Measurements from ENCODE around the gene ASMT.

DNA sequence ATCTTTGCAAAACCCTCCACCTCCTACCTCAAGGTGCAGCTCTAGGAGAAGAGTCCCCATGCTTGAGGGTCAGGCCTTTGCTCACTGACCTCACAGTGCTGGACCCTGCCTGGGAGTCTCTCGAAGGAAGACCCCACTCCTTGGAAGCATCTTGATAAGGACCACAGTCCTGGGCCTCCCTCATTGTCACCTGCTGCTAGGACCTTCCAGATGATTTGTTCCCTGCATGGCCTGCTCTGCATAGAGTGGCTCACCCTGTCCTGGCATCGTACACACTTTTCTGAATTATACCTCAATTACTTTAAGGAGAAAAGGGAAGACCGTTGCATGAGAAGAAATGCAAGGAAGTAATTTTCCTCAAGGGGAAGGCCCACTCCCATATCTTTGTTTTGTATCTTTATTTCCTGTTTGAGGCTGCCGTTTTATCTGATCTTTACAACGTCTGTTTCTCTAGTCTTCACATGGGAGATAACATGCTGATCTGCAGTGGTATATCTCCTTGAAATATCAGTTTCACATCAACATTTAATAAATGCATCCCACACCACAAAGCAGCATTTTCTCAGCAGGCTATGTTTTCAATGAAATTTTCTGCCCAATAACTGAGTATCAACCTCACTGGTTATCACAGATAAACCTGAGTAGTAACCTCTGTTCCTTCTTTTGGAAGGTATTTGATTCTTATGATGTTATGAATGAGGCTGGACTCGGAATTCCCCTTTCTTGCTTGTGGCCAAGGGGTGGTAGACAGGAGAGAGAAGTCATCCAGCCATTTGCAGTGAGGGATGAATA is 38.5 kb upstream of the ASMT start:
- TF ChIP-seq, protein P1, sequence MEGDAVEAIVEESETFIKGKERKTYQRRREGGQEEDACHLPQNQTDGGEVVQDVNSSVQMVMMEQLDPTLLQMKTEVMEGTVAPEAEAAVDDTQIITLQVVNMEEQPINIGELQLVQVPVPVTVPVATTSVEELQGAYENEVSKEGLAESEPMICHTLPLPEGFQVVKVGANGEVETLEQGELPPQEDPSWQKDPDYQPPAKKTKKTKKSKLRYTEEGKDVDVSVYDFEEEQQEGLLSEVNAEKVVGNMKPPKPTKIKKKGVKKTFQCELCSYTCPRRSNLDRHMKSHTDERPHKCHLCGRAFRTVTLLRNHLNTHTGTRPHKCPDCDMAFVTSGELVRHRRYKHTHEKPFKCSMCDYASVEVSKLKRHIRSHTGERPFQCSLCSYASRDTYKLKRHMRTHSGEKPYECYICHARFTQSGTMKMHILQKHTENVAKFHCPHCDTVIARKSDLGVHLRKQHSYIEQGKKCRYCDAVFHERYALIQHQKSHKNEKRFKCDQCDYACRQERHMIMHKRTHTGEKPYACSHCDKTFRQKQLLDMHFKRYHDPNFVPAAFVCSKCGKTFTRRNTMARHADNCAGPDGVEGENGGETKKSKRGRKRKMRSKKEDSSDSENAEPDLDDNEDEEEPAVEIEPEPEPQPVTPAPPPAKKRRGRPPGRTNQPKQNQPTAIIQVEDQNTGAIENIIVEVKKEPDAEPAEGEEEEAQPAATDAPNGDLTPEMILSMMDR (IDR thresholded peaks at IDR 0.05) = no peak
- no peak for TF ChIP-seq EP300 (IDR thresholded peaks at IDR 0.05)
